HG03159 (cell line): ENCODE measurements around the gene TRMT1.

Experiments
- ATAC-seq: cut with Tn5 transposase; IDR thresholded peaks from one replicate; pipeline ENCODE4 v1.9.1; 2021; ENCODE audit warnings: mild to moderate bottlenecking, moderate library complexity; ENCODE audit not compliant: unreplicated experiment

The TRMT1 gene

GRCh38 chr19:13103581-13104359 lies 12.8 kb downstream of the TRMT1 start:
- ATAC-seq, result no peak

GRCh38 chr19:13102666-13103580 lies 13.6 kb downstream of the TRMT1 start, which contains the start of gene LYL1:
Gene LYL1 (minus strand): TSS chr19:13102858. CDS start chr19:13101171, 1,687 bp downstream.
- ATAC-seq, result no peak

DNA sequence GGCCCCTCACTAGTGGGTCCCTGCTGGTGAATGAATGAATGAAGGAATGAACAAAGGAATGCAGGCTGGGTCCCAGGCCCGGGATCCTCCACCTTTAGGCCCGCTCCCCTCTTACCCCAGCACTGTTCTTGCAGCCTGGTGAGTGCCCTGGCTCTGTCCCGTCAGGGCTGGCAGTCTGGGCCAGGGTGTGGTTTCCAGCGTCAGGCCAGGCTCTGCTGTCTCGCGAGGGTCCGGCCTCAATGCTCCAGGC lies 14.2 kb downstream of the TRMT1 start:
- ATAC-seq, result no peak

- no peak for ATAC-seq
Measured at GRCh38 chr19:13101590-13102415, 14.7 kb downstream of the TRMT1 start.

DNA sequence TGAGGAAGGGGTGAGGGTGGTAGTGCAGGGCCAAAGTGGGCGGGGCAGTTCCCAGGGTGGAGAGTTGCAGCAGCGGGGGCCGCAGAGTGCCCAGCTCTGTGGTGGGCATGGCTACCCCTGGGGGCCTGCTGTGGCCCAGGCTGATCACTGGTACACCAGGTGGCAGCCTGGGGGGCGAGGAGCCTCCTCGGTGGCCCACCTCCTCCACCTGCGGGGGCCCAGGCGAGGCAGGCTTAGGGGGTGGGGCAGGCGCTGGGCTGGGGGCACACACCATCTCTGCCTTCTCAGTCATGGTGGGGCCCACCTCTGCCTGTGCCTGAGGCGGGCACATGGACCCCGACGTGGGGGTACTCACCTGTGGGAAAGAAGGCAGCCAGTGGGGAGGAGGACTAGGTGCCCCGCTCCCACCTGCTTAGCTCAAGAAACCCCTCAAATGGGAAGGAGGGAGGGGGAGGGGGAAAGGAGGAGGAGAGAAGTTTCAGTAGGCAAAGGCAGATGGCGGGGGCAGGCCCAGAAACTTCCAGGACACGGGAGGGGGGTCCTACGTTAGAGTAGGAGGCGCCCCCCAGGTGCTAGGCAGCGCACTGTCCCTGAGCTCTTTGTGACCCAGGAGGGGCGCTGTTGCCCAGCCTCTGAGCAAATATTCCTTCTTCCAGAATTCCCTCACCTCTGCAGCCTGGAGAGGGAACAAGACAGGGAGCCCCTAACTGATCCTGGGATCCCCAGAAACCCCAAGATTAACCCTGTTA lies 15.5 kb downstream of the TRMT1 start:
- ATAC-seq, result no peak

GRCh38 chr19:13100031-13100588 lies 16.4 kb downstream of the TRMT1 start:
- ATAC-seq, result no peak

GRCh38 chr19:13099073-13099999 lies 17.2 kb downstream of the TRMT1 start:
- ATAC-seq, result no peak

DNA sequence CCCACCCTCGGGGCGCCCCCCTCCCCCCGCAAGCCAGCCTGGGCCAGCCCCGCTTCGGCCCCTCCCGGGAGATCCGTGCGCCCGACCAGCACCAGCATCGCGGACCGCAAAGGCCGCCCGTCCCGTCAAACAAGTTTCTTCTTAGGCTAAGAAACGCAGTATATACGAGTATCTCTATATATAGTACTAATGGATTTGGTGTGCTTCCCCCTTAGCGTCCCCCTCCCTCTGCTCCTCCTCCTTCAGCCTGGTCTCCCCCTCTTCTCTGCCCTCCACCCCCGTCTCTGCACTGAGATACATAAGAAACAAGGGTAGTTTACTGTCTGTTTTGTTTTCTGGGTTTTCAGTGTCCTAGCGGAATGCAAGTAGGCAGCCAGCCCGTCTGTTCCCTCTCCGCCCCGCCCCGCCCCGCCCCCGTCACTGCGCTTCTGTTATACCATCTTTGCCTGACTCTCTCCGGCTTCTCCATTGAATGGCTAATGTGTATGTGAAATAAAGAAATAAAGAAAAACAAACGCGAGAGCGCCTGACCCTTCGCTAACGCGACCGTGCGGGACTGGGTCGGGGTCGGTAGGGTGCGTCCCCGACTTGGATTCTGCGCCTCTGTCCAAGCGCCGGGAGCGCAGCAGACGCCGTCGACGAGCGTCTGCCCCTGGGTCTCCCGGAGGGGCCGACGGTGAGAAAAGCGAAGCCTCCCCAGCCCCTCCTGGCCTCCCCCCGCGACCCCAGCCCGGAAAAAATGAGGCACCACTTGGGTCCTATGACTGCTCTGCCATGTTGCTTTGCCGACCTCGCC lies 18.1 kb downstream of the TRMT1 start:
- no peak for ATAC-seq

DNA sequence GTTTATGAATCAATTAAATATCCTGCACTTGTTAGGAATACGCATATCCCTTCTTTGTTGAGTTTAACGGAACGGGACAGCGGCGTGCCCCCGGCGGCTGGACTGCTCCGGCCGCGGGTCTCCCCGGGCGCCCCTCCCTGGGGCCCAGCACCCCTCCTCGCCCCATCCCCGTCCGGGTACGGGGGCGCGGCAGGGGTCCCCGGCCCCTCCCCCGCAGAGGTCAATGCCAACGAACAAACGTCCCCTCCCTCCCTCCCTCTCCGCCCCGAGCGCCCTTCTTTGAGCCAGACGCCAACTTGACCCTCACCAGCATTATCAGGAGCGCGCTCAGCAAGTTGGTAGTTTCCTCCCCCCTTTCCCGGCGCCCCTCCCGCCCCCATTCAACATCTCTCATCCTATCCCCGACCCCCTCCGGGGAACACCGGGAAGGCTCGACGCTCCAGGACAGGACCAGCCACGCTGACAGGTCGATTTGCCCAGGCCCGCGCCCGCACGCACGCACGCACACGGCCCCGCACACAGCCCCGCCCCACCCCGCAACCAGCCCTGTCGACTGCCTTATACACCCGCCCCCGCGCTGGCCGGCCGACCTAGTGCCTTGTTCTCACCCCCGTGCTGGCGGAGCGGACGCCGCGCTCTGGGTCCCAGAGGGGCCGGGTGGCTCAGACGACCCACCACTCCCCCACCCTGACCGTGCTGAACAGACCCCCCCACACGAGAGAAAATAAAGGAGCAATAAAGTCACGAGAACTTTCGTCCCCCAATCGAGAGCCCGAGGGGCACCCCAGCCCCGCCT lies 18.9 kb downstream of the TRMT1 start:
- no peak for ATAC-seq

DNA sequence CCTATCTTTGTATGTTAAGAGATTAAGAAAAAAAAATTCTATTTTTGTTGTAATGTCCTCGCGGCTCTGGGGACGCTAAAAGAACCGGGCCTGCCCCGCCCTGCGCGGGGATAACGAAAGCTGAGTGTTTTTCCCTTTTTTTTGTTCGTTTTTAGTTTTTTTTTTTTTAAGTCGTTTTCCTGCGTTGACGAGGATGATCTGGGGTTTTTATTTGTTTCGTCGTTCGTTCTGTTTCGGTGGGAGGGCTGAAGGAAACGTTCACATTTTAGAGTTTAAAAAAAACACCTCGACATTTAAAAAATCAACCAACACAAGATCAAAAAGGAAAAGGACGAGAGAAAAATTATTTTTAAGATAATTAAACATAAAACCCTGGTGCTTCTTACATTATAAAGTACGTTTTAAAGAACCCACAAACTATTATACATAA lies 19.5 kb downstream of the TRMT1 start:
- ATAC-seq, result no peak

GRCh38 chr19:13095934-13096927 lies 20.3 kb downstream of the TRMT1 start:
- ATAC-seq, result no peak

DNA sequence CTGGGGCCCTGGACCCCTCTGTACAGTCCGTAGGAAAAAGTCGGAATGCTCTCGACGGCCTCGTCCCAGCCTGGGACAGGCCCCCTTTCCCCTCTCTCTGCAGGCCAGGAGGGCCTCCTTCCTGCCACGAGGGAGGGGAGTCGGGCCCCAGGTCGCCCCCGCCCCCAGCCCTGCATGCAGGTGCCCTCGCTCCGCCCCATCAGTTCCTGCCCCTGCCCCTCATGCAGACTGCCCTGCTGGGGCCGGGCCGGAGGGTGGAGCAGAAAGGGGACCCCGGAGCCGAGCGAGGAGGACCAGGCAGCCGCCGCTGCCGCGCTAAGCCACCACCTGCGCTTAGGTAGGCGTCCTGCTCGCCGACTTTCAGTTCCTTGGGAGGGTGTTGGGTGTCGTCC lies 21.2 kb downstream of the TRMT1 start:
- no peak for ATAC-seq

- ATAC-seq, result no peak
Measured at GRCh38 chr19:13094771-13095392, 21.7 kb downstream of the TRMT1 start.

DNA sequence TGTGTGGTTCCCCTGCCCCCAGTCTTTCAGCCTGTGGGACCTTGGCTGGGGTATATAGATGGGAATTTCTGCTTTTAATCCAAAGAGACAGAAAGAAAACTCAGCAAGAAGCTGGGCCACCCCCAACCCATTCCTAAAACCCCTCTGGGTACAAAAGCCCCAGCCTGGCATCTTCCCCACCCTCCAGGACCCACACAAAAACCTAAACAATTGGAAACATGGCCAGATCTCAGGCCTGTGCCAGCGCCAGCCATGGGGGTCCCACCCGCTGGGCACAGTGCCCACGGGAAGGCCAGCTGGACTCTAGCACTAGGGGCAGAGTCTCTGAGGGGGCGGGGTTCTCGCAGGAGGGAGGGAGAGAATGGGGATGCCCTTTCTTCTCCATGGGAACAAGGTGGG lies 22.4 kb downstream of the TRMT1 start:
- no peak for ATAC-seq

DNA sequence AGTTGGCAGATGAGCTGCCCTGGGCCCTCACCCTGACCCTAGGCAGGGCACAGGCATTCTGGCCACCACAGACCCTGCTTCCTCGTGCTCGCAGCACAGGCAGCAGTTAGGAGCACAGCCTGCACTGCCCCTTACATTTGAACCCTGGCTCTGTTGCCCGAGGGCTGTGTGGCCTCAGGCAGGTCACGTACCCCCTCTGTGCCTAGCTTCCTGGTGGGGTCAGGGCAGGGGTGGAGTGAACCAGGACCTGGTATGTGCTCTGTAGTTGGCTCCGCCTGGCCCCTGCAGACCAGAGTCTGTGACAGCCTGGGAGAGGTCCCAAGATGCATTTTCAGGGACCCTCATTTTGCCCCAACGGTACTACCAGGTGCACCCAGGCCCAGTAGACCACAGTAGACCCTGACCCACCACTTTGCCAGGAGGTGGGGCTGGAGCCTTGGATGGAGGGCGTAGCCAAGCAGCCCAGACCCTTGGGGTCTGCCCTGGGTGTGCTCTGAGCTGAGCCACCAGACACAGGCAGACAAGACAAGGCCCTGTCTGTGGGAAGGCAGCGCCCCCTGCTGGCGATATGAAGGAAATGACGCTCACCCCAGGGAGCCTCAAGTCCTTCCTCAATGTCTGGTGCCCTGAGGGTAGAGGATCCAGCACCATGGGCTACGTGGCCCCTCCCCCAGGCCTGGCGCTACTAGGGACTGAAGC lies 23.0 kb downstream of the TRMT1 start:
- no peak for ATAC-seq
